NCI-H2029 treated with DMSO at 0.1 percent for 48 hours (cell line): ENCODE measurements around the gene ZNF583.

ENCODE experiments used
- DNase-seq: peaks from one replicate; lab custom pipeline; 2025; lab: John Stamatoyannopoulos, UW

The ZNF583 gene

GRCh38 chr19:56403764-56404704, at the start of gene ZNF583:
Gene ZNF583, plus strand, starts transcription at chr19:56404332. Its CDS starts 2,783 bp downstream, at chr19:56407115.
- peak; percentile 79 for DNase-seq

GRCh38 chr19:56355517-56355916, 48.6 kb upstream of the ZNF583 start:
- DNase-seq, result no peak

- DNase-seq, result no peak
Observed at GRCh38 chr19:56356944-56357343, 47.2 kb upstream of the ZNF583 start.

- DNase-seq, result no peak
Observed at GRCh38 chr19:56360841-56361240, 43.3 kb upstream of the ZNF583 start.

GRCh38 chr19:56367829-56368711, 36.1 kb upstream of the ZNF583 start:
- peak; percentile 84 for DNase-seq

- DNase-seq, result no peak
Observed at GRCh38 chr19:56369886-56370676, 34.1 kb upstream of the ZNF583 start.

GRCh38 chr19:56372281-56372680, 31.9 kb upstream of the ZNF583 start:
- no peak for DNase-seq

GRCh38 chr19:56377105-56377924, 26.8 kb upstream of the ZNF583 start:
- DNase-seq, result no peak

- no peak for DNase-seq
Observed at GRCh38 chr19:56383826-56384605, 20.1 kb upstream of the ZNF583 start.

GRCh38 chr19:56393119-56394012, 10.8 kb upstream of the ZNF583 start, which contains the start of gene ZNF582:
Gene ZNF582, minus strand, starts transcription at chr19:56393534. Its CDS starts 1,782 bp downstream, at chr19:56391752.
- peak; percentile 32 for DNase-seq

- DNase-seq, result no peak
Observed at GRCh38 chr19:56398809-56399208, 5.3 kb upstream of the ZNF583 start.

GRCh38 chr19:56400485-56400884, 3.6 kb upstream of the ZNF583 start:
- no peak for DNase-seq

GRCh38 chr19:56403261-56403660, 871 bp upstream of the ZNF583 start:
- DNase-seq, result no peak

GRCh38 chr19:56404705-56405056, 549 bp downstream of the ZNF583 start:
- DNase-seq, result no peak

GRCh38 chr19:56405062-56405461, 930 bp downstream of the ZNF583 start:
- DNase-seq, result no peak

- DNase-seq, result no peak
Observed at GRCh38 chr19:56423276-56423984, 19.3 kb downstream of the ZNF583 start.

- DNase-seq, result no peak
Observed at GRCh38 chr19:56423985-56424353, 19.8 kb downstream of the ZNF583 start.

GRCh38 chr19:56441206-56441792, 37.2 kb downstream of the ZNF583 start:
- no peak for DNase-seq
